ENCODE results near the gene ZBTB3. TPM values are rescaled to one million over a fixed set of nuclear protein-coding genes. Genes with fewer than 3 reads are reported as not detected.
"Not testable (repeated sequence)": the region's sequence is repeated elsewhere in the genome, so short reads cannot be mapped to it uniquely, and the experiment has no call there.

Gene ZBTB3
- total and polyA plus RNA-seq, 2 of the 8 experiments (the other 6 are each of a cell fraction or from before 2014, with no cell fraction given), result 30.2 to 76.9 TPM

DNA sequence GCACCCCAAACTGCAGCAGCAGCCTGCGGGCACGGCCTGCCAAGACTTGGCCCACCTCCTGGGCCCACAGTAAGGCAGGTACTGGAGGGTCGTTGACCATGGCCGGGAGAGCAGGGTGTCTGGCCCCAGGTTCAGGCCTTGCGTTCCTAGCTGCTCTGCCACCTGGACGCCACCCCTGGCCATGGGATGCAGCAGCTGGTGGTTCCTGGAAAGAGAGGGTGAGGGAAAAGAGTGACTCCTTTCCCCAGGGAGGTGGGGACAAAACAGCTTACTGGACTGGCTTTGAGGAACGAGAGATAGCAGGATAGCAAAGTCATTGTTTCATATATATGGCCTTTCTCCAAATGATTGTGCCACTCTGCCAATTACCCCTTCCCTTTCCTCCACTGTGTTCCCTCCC, 48.5 kb downstream of the ZBTB3 start (continued):
- no peak for TF ChIP-seq CHD1 (IDR thresholded peaks at IDR 0.05; ENCODE audit: low read depth, low read length)

DNA sequence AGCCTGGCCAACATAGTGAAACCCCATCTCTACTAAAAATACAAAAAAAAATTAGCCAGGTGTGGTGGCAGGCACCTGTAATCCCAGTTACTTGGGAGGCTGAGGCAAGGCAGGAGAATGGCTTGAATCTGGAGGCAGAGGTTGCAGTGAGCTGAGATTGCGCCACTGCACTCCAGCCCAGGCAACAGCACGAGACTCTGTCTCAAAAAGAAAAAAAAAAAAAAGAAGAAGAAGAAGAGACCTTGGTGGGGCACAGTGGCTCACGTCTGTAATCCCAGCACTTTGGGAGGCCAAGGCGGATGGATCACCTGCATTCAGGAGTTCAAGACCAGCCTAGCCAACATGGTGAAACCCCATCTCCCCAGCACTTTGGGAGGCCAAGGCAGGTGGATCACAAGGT, 50.0 kb downstream of the ZBTB3 start:
- not testable (repeated sequence) for H3K23ac ChIP-seq (ENCODE audit: insufficient read length); H2AK5ac ChIP-seq (ENCODE audit: low read depth, low read length); DNase-seq (ENCODE audit: low read depth in 1 of 2, low spot score in 2 of 2); H3K9ac ChIP-seq (replicated peaks in 1 of 4; ENCODE audit: extremely low read depth in 1 of 4, low read depth in 3 of 4, low read length in 3 of 4); H3K4me2 ChIP-seq (ENCODE audit: insufficient read depth in 1 of 2, low read depth in 2 of 2, low read length in 2 of 2); H4K20me1 ChIP-seq (replicated peaks in 1 of 2; ENCODE audit: control insufficient read depth in 1 of 2, insufficient read depth in 2 of 2, low read length in 2 of 2); H4K5ac ChIP-seq (ENCODE audit: insufficient read length, low read depth, low read length); H4K91ac ChIP-seq (replicated peaks; ENCODE audit: insufficient read length, low read length); H3K27me3 ChIP-seq (replicated peaks in 1 of 4; ENCODE audit: control insufficient read depth in 3 of 4, extremely low read depth in 1 of 4, insufficient read depth in 3 of 4, low read length in 3 of 4); H3K4me3 ChIP-seq (ENCODE audit: extremely low read depth in 1 of 4, insufficient read depth in 2 of 4, low read depth in 3 of 4, low read length in 4 of 4); H3K4ac ChIP-seq (replicated peaks; ENCODE audit: insufficient read length, low read depth, low read length); H4K8ac ChIP-seq (ENCODE audit: extremely low read depth, insufficient read depth, low read length); H3K79me1 ChIP-seq (ENCODE audit: low read depth, low read length); H2BK12ac ChIP-seq (ENCODE audit: low read depth, low read length); H3K9me3 ChIP-seq (ENCODE audit: insufficient read depth in 2 of 2, low read depth in 1 of 2, low read length in 1 of 2); H3K79me2 ChIP-seq (ENCODE audit: control insufficient read depth in 1 of 2, insufficient read depth in 2 of 2, low read length in 2 of 2); H2BK120ac ChIP-seq (replicated peaks; ENCODE audit: low read depth, low read length); H2BK5ac ChIP-seq (ENCODE audit: low read depth, low read length); H3K27ac ChIP-seq (ENCODE audit: low read depth, low read length); H2BK20ac ChIP-seq (ENCODE audit: low read length); H3K18ac ChIP-seq (ENCODE audit: extremely low read depth, low read length); H2BK15ac ChIP-seq (ENCODE audit: low read length); H3K14ac ChIP-seq (ENCODE audit: insufficient read length); H3K56ac ChIP-seq (replicated peaks; ENCODE audit: insufficient read length, low read depth, low read length); FAIRE-seq; H2AFZ ChIP-seq (ENCODE audit: low read length)
- H3K4me1 ChIP-seq (replicated peaks in 1 of 4; ENCODE audit: control insufficient read depth in 3 of 4, insufficient read depth in 4 of 4, low read length in 3 of 4), result peaks cover 7 to 26% (median 13%) of the 10 kb centered on the region in 4 experiments
- ChIA-PET POLR2A (ENCODE audit: partially characterized antibody) (interaction anchor here (0.7 to 61.4 kb wide), 6 partner anchors 10 to 152 kb away, joined by 3 to 2041 read pairs (median 4); partner anchors contain the start of genes C11orf98, CSKMT, GANAB and INTS5), CTCF (ENCODE audit: partially characterized antibody) (interaction anchor here (1.6 to 6.1 kb wide), 3 partner anchors 9 to 14 kb away, joined by 7 to 35 read pairs (median 8); partner anchors contain the start of gene LRRN4CL)
- WGBS, 2 experiments (ENCODE audit: extremely low coverage in 1 of 2, insufficient coverage in 1 of 2, insufficient read length in 1 of 2, insufficient replicate concordance in 2 of 2, low coverage in 1 of 2, low lambda C conversion rate in 2 of 2, missing lambda C conversion rate in 1 of 2), result no CpG with 5 or more reads among the region's 4 CpGs
- H3K36me3 ChIP-seq (ENCODE audit: control insufficient read depth in 2 of 4, insufficient read depth in 4 of 4, low read length in 3 of 4), result peaks cover 0 to 11% (median 6%) of the 10 kb centered on the region in 4 experiments; a peak in 5 of 8 replicates
- H3K23me2 ChIP-seq (ENCODE audit: low read depth, low read length), result peaks cover 14% of the 10 kb centered on the region
